DND-41 (cell line): ENCODE measurements around the gene SMPD3.

Source experiments
- ATAC-seq: fragments of 200-7000 bp; cut with Tn5 transposase; 3 replicates; pipeline ENCODE4 v1.9.1; 2021; ENCODE audit warnings: low read depth; ENCODE audit not compliant: insufficient read depth
- DNase-seq: peaks from one replicate; pipeline ENCODE4 v3.0.0-alpha.2; 2020
- H2AFZ ChIP-seq: 2 replicates; pipeline ENCODE4 v1.6.0; 2012; ENCODE audit warnings: low read depth, low read length
- H3K27ac ChIP-seq: 2 replicates; pipeline ENCODE4 v1.5.1; 2012; ENCODE audit warnings: low read length, inconsistent platforms
- H3K27me3 ChIP-seq: fragments of 200-600 bp; sonication (generic); 2 replicates; pipeline ENCODE4 v1.6.0; 2012; ENCODE audit warnings: low read length, mild to moderate bottlenecking, inconsistent platforms; ENCODE audit not compliant: insufficient read depth, poor library complexity
- H3K36me3 ChIP-seq: 2 replicates; pipeline ENCODE4 v1.5.1; 2012; ENCODE audit warnings: low read length, inconsistent platforms; ENCODE audit not compliant: insufficient read depth
- H3K4me1 ChIP-seq: 2 replicates; pipeline ENCODE4 v1.5.1; 2012; ENCODE audit warnings: mild to moderate bottlenecking, low read length; ENCODE audit not compliant: insufficient read depth
- H3K4me2 ChIP-seq: 2 replicates; pipeline ENCODE4 v1.6.0; 2012; ENCODE audit warnings: mild to moderate bottlenecking, moderate library complexity, low read length, inconsistent platforms; ENCODE audit not compliant: insufficient read depth
- H3K4me3 ChIP-seq, 2 experiments: fragments of 200-600 bp in 1 of 2; shearing (Covaris generic) in 1 of 2; 2 replicates each; pipeline ENCODE4 v1.5.1; 2012 to 2016; ENCODE audit warnings: inconsistent platforms in 2 of 2, low read length in 2 of 2, mild to moderate bottlenecking in 2 of 2, low read depth in 1 of 2, moderate library complexity in 1 of 2
- H3K79me2 ChIP-seq: 2 replicates; pipeline ENCODE4 v1.6.0; 2012; ENCODE audit warnings: low read length, inconsistent platforms; ENCODE audit not compliant: insufficient read depth
- H3K9ac ChIP-seq: 2 replicates; pipeline ENCODE4 v1.6.0; 2012; ENCODE audit warnings: low read depth, mild to moderate bottlenecking, inconsistent platforms, low read length, moderate library complexity
- H3K9me3 ChIP-seq: 2 replicates; pipeline ENCODE4 v1.5.1; 2012; ENCODE audit warnings: low read length, moderate library complexity, mild to moderate bottlenecking, inconsistent platforms; ENCODE audit not compliant: insufficient read depth, severe bottlenecking
- H4K20me1 ChIP-seq: 2 replicates; pipeline ENCODE4 v1.6.0; 2012; ENCODE audit warnings: low read length; ENCODE audit not compliant: insufficient read depth
- CTCF ChIP-seq: IDR thresholded peaks from 2 replicates; pipeline ENCODE4 v1.5.1; 2012; ENCODE audit warnings: borderline replicate concordance, low read length, moderate library complexity, mild to moderate bottlenecking; ENCODE audit not compliant: poor library complexity, severe bottlenecking; ENCODE audit errors: extremely low read depth
- EZH2 ChIP-seq: IDR thresholded peaks from 3 replicates; pipeline ENCODE4 v1.6.1; 2012; ENCODE audit warnings: borderline replicate concordance, low read depth, mild to moderate bottlenecking, moderate library complexity, low read length, inconsistent platforms; ENCODE audit not compliant: severe bottlenecking

Gene SMPD3

DNA sequence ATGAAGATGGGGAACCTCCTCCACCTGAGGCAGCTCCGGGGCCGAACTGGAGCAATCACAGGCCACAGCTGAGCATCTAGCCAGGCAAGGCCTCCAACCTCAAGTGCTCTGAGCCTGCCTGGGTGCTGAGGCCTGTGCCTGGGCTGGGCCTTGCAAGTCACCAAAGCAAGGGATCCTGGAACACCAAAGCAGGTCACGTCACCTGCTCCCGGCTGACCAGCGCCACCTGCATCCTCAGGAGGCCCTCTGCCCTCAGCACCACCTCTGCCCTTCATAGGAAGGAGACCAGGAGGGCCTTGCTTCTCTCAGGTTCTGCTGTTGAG is 68.0 kb downstream of the SMPD3 start:
- H2AFZ ChIP-seq: no peak overlapping the region
- H3K9ac ChIP-seq: peak overlapping the region; percentile 62
- TF ChIP-seq CTCF (peak; percentile 5), EZH2 (no peak)
- H3K36me3 ChIP-seq: no peaks in the 10 kb centered on the region
- ATAC-seq: peak; percentile 3; the same call in 1 of the 3 replicates
- H3K27ac ChIP-seq: peak overlapping the region; percentile 98
- H3K4me3 ChIP-seq: peak overlapping the region in 1 of 2 experiments; percentile 48; a peak in 2 of 4 replicates
- no peaks in the 10 kb centered on the region for H3K27me3 ChIP-seq
- DNase-seq: no peak
- H3K4me2 ChIP-seq: peak overlapping the region; percentile 63
- H3K79me2 ChIP-seq: peaks cover 60% of the 10 kb centered on the region
- H4K20me1 ChIP-seq: no peaks in the 10 kb centered on the region
- peaks cover 100% of the 10 kb centered on the region for H3K4me1 ChIP-seq
- H3K9me3 ChIP-seq: no peaks in the 10 kb centered on the region

- Histone ChIP-seq H3K79me2 (peaks cover 62% of the 10 kb centered on the region), H3K9ac (peak overlapping the region; percentile 62), H4K20me1 (no peaks in the 10 kb centered on the region), H3K36me3 (no peaks in the 10 kb centered on the region), H3K27ac (peak overlapping the region; percentile 98), H3K4me1 (peaks cover 100% of the 10 kb centered on the region), H3K4me3 (peak overlapping the region in 1 of 2 experiments; percentile 48; a peak in 2 of 4 replicates), H3K27me3 (no peaks in the 10 kb centered on the region), H2AFZ (no peak overlapping the region), H3K4me2 (peak overlapping the region; percentile 63), H3K9me3 (no peaks in the 10 kb centered on the region)
- ATAC-seq (peak; percentile 89), DNase-seq (peak; percentile 96)
- TF ChIP-seq CTCF (no peak), EZH2 (no peak)
Observed at GRCh38 chr16:68379472-68380347, 68.6 kb downstream of the SMPD3 start.

DNA sequence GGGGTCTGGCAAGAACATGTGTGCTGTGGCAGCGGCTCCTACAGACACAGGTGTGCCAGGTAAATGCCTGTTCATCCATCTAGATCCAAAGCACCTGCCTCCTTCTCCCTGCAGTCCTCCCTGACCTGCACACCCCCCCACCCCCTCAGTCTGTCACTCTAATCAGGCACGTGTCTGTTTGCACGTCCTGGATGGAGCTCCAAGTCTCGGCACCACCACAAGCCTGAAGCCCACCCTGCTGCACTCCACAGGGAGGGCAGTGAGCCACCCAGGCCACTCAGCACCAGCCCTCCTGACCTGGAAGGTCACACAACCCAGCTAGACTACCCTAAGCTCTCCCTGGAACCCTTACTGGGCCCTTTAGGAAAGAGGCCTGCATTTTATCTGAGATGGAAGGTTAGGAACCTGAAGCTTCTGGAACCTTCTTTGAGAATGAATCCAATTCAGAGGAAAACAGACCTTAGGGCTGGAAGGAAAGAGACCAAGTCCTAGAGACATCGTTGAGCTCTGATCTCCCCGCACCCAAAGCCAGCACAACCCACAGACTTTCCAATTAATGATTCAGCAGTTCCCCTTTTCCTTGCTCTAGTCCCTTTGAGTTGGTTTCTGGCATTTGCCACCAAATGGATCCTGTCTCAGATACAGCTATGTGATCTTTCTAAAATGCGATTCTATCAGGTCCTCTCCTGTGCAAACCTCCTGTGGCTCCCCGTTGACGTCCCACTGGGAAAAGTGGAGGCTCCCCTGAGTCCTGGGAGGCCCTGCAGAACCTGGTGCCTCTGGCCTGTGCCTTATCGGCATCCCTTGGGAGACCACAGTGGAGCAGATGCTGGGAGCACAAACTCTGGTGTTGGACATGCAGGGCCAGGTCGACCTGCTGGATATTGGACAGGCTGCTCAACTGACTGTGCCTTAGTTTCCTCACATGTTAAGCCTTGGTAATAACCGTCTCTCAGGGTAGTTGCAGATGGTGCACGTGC is 69.6 kb downstream of the SMPD3 start:
- TF ChIP-seq EZH2 (no peak), CTCF (no peak)
- H3K79me2 ChIP-seq: peaks cover 61% of the 10 kb centered on the region
- ATAC-seq (no peak), DNase-seq (peak; percentile 38)
- peak overlapping the region in 1 of 2 experiments; percentile 23; a peak in 1 of 4 replicates for H3K4me3 ChIP-seq
- H4K20me1 ChIP-seq: no peaks in the 10 kb centered on the region
- no peaks in the 10 kb centered on the region for H3K9me3 ChIP-seq
- H3K9ac ChIP-seq: peak overlapping the region; percentile 62
- H3K36me3 ChIP-seq: no peaks in the 10 kb centered on the region
- H3K27me3 ChIP-seq: no peaks in the 10 kb centered on the region
- 0 out of 2 replicates have a peak overlapping the region, but pooled peaks have one; percentile 7 for H2AFZ ChIP-seq
- peak overlapping the region; percentile 98 for H3K27ac ChIP-seq
- peaks cover 95% of the 10 kb centered on the region for H3K4me1 ChIP-seq
- H3K4me2 ChIP-seq: peak overlapping the region; percentile 63
